HG03135 (cell line): ENCODE results near the gene ACOXL.
"Not testable (repeated sequence)": the region's sequence is repeated elsewhere in the genome, so short reads cannot be mapped to it uniquely, and the experiment has no call there.

Experiments
- ATAC-seq: cut with Tn5 transposase; IDR thresholded peaks from one replicate; pipeline ENCODE4 v1.9.1; 2021; ENCODE audit warnings: mild to moderate bottlenecking, moderate library complexity; ENCODE audit not compliant: unreplicated experiment

Gene ACOXL

GRCh38 chr2:110732422-110733413 is at the start of gene ACOXL:
Gene ACOXL (plus strand): TSS chr2:110732573. CDS start chr2:110768390, 35,817 bp downstream.
- ATAC-seq, result no peak

GRCh38 chr2:110682872-110683271 is 49.5 kb upstream of the ACOXL start:
- no peak for ATAC-seq

GRCh38 chr2:110687775-110688484 is 44.4 kb upstream of the ACOXL start:
- not testable (repeated sequence) for ATAC-seq

- no peak for ATAC-seq
These were observed 43.7 kb upstream of the ACOXL start for GRCh38 chr2:110688594-110689091.

- no peak for ATAC-seq
These were observed 42.0 kb upstream of the ACOXL start for GRCh38 chr2:110690083-110690965.

GRCh38 chr2:110691612-110692258 is 40.6 kb upstream of the ACOXL start:
- ATAC-seq, result no peak

- ATAC-seq, result not testable (repeated sequence)
These were observed 37.1 kb upstream of the ACOXL start for GRCh38 chr2:110695146-110695898.

- ATAC-seq, result not testable (repeated sequence)
These were observed 34.1 kb upstream of the ACOXL start for GRCh38 chr2:110698253-110698652.

GRCh38 chr2:110702514-110703380 is 29.6 kb upstream of the ACOXL start:
- no peak for ATAC-seq

GRCh38 chr2:110707386-110707965 is 24.9 kb upstream of the ACOXL start:
- ATAC-seq, result no peak

- no peak for ATAC-seq
These were observed 23.9 kb upstream of the ACOXL start for GRCh38 chr2:110708455-110708854.

GRCh38 chr2:110712737-110713136 is 19.6 kb upstream of the ACOXL start:
- ATAC-seq, result no peak

GRCh38 chr2:110713513-110714362 is 18.6 kb upstream of the ACOXL start:
- no peak for ATAC-seq

- ATAC-seq, result no peak
These were observed 17.7 kb upstream of the ACOXL start for GRCh38 chr2:110714452-110715224.

- ATAC-seq, result no peak
These were observed 15.3 kb upstream of the ACOXL start for GRCh38 chr2:110716959-110717645.

- ATAC-seq, result no peak
These were observed 14.6 kb upstream of the ACOXL start for GRCh38 chr2:110717734-110718133.
